Ectodermal cell (in vitro differentiated cells): Measurements from ENCODE around the gene ADARB2.
"Not testable (repeated sequence)": the region's sequence is repeated elsewhere in the genome, so short reads cannot be mapped to it uniquely, and the experiment has no call there.

Experiments
- H3K27ac ChIP-seq: 2 replicates; pipeline ENCODE4 v1.7.0; 2013; ENCODE audit warnings: mild to moderate bottlenecking, low read depth, low read length; ENCODE audit not compliant: insufficient read depth, poor library complexity, severe bottlenecking
- H3K27me3 ChIP-seq: 2 replicates; pipeline ENCODE4 v1.7.0; 2013; ENCODE audit warnings: mild to moderate bottlenecking, low read length; ENCODE audit not compliant: insufficient read depth, control insufficient read depth, poor library complexity, severe bottlenecking
- H3K36me3 ChIP-seq: one replicate; pipeline ENCODE4 v1.7.0; 2013; ENCODE audit warnings: low read length; ENCODE audit not compliant: control insufficient read depth, insufficient read depth
- H3K4me1 ChIP-seq: one replicate; pipeline ENCODE4 v1.7.0; 2013; ENCODE audit warnings: low read length; ENCODE audit not compliant: control insufficient read depth, insufficient read depth
- H3K4me3 ChIP-seq: 2 replicates; pipeline ENCODE4 v1.7.0; 2013; ENCODE audit warnings: low read depth, low read length, control low read depth; ENCODE audit not compliant: insufficient read depth
- H3K9me3 ChIP-seq: 2 replicates; pipeline ENCODE4 v1.7.0; 2013; ENCODE audit warnings: mild to moderate bottlenecking, low read length, moderate library complexity; ENCODE audit not compliant: control insufficient read depth
- WGBS, 2 experiments: methylation state at CpG; one replicate each; pipeline ENCODE4 v1.1.7; 2013; ENCODE audit warnings: missing lambda C conversion rate in 2 of 2; 5-methylcytosine and 5-hydroxymethylcytosine counted together

The ADARB2 gene

DNA sequence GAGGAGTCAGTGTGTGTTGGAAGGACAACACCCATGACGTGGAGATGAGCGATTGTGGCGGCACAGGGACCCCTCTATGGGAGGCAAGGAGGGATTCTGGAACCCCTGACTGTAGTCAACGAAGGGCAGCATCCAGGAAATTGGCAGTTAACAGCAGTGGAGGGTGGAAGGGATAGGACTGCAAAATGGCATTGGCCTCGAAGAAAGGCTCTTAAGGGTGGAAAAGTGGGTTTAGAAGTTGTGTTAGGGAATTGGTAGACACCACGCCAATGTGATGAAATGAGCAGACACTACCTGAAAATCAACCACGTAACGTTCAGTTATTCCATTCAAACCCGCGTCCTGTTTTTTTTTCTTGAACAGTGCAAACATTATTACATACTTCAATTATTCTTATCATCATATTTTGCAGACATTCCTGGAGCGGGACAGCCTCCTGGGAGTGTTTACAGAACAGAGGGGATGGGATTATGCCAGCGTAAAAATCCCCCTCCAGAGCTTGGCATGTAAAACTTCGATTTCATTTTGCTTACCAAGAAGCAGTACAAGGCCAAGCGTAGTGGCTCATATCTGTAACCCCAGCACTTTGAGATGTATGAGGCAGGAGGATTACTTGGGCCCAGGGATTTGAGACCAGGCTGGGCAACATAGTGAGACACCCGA is 409.0 kb downstream of the ADARB2 start:
- Histone ChIP-seq H3K4me1 (no peaks in the 10 kb centered on the region), H3K9me3 (no peaks in the 10 kb centered on the region), H3K4me3 (no peak overlapping the region), H3K27ac (no peak overlapping the region), H3K27me3 (no peaks in the 10 kb centered on the region), H3K36me3 (no peaks in the 10 kb centered on the region)
- WGBS, 2 experiments, result 92 to 96% methylated on average over 15 of the region's 15 CpGs

GRCh38 chr10:1327759-1328158 is 409.6 kb downstream of the ADARB2 start:
- no peak overlapping the region for H3K4me3 ChIP-seq

DNA sequence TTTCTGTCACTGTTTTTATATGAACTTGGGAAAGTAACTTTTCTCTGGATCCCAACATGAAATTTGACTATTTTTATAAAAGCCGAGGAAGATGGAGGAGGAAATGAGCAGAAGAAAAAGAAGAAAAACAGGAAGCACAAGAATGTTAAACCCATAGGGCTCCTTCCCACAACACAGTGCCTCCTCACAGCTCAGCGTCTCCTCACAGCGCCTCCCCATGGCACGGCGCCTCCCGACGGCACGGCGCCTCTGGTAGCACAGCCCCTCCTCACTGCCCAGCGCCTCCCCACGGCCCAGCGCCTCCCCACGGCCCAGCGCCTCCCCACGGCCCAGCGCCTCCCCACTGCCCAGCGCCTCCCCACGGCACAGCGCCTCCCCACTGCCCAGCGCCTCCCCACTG is 410.8 kb downstream of the ADARB2 start:
- 94 to 96% methylated on average over 11 to 14 of the region's 20 CpGs for WGBS, 2 experiments
- H3K9me3 ChIP-seq, H3K27me3 ChIP-seq, H3K4me3 ChIP-seq, H3K27ac ChIP-seq, H3K36me3 ChIP-seq, H3K4me1 ChIP-seq: not testable (repeated sequence)

More at GRCh38 chr10:1327759-1328158, 409.6 kb downstream of the ADARB2 start:
- Histone ChIP-seq H3K36me3 (no peaks in the 10 kb centered on the region), H3K27me3 (no peaks in the 10 kb centered on the region), H3K27ac (no peak overlapping the region), H3K4me1 (no peaks in the 10 kb centered on the region), H3K9me3 (no peaks in the 10 kb centered on the region)
- 81 to 84% methylated on average over 15 of the region's 15 CpGs for WGBS, 2 experiments

DNA sequence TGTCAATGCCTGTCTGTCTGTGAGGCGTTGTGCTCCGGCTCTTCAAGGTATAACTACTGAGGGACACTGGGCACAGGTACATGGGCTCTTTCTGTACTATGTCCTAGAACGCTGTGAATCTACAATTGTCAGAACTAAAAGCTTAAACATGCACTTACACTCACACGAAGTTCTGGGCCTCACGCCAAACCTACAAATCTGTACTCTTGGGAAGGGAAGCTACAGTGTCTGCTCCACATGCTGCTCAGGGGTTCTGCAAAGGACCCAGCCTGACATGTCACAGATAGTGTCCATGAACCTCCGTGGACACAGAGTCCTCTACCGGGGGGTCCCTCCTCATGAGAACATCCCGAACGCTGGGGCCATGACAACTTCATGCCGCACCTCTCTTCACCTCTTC is 412.4 kb downstream of the ADARB2 start:
- no peaks in the 10 kb centered on the region for H3K9me3 ChIP-seq
- H3K4me3 ChIP-seq, result no peak overlapping the region
- H3K27me3 ChIP-seq, result no peaks in the 10 kb centered on the region
- H3K27ac ChIP-seq, result no peak overlapping the region
- 95 to 96% methylated on average over 10 of the region's 10 CpGs for WGBS, 2 experiments
- H3K36me3 ChIP-seq, result no peaks in the 10 kb centered on the region
- no peaks in the 10 kb centered on the region for H3K4me1 ChIP-seq

- Histone ChIP-seq H3K9me3 (no peaks in the 10 kb centered on the region), H3K4me3 (no peak overlapping the region), H3K27ac (no peak overlapping the region), H3K36me3 (no peaks in the 10 kb centered on the region), H3K27me3 (no peaks in the 10 kb centered on the region), H3K4me1 (no peaks in the 10 kb centered on the region)
- WGBS, 2 experiments, result 90 to 95% methylated on average over 5 to 6 of the region's 6 CpGs
These were observed 413.4 kb downstream of the ADARB2 start for GRCh38 chr10:1323951-1324350.

- Histone ChIP-seq H3K4me1 (peaks cover 4% of the 10 kb centered on the region), H3K4me3 (no peak overlapping the region), H3K27ac (no peak overlapping the region), H3K9me3 (no peaks in the 10 kb centered on the region), H3K36me3 (no peaks in the 10 kb centered on the region), H3K27me3 (no peaks in the 10 kb centered on the region)
- WGBS, 2 experiments, result 91 to 95% methylated on average over 3 of the region's 3 CpGs
These were observed 416.5 kb downstream of the ADARB2 start for GRCh38 chr10:1320739-1321320.

DNA sequence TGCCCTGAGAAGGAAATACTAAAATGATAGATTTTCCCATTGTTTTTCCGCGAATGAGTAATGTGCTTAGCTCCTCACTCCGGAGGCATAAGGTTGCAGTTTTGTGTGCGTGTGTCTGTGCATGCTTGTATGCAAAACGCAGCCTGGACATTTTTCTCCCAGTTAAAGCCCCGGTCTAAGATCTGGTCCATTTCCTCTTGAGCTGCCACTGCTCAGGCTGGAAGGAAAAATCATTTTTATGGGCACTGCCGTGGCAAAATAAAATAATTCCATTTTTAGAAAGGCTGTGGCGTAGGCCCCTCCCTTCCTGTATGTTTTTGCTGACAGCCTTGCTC is 420.5 kb downstream of the ADARB2 start:
- no peak overlapping the region for H3K4me3 ChIP-seq
- H3K9me3 ChIP-seq, result no peaks in the 10 kb centered on the region
- H3K36me3 ChIP-seq, result no peaks in the 10 kb centered on the region
- no peak overlapping the region for H3K27ac ChIP-seq
- H3K27me3 ChIP-seq, result no peaks in the 10 kb centered on the region
- H3K4me1 ChIP-seq, result peaks cover 4% of the 10 kb centered on the region
- 91 to 94% methylated on average over 8 of the region's 8 CpGs for WGBS, 2 experiments

DNA sequence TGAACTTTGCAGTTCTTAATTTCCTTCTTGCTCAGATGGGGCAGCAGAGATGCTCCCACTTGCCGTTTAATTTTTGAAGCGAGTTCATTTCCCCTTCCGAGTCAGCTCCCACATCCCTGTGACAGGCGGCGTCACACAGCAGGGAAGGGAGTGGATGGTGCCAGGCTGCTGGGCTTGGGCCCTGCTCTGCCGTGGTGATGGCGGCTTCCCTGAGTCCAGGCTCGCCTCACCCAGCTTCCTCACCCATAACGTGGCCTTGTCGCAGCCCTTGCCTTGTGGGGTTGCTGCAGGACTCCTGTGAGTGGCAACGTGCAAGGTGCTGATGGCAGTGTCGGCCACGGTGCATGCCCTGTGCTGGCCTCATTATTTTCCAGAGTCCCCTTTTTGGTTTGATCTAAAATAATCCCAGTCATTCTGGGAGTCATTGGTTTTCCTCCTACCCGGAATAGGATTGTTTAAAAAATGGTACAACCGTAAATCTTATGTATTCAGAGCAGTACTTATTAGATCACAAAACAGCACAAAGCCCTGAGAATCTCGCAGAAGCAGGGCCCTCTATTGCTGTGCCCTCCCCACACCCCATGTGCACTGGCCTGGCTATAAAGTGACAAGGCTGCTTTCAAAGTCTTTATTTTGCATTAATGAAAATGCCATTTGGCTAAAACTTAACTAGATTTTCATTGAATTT is 421.1 kb downstream of the ADARB2 start:
- 85% methylated on average over 16 of the region's 16 CpGs for WGBS, 2 experiments
- no peak overlapping the region for H3K27ac ChIP-seq
- H3K27me3 ChIP-seq, result no peaks in the 10 kb centered on the region
- no peaks in the 10 kb centered on the region for H3K36me3 ChIP-seq
- H3K4me1 ChIP-seq, result peaks cover 4% of the 10 kb centered on the region
- H3K9me3 ChIP-seq, result no peaks in the 10 kb centered on the region
- no peak overlapping the region for H3K4me3 ChIP-seq

DNA sequence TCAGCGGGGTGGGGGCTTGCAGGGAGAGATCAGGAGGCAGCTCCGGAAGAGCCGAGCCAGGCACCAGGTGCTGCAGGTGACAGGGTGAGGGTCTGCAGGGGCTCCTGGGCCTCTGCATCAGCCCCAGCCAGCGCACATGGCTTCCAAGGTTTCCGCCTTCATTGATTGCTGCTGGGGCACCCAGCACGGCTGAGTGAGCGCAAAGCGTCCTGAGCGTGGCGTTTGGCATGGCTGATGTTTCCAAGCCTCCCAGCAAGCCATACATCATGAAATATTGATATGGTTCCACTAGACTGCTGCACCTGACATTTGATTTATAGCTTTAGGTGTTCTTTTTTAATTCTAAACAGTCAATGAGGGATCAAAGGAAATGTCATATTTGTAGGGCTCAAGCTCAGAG is 422.1 kb downstream of the ADARB2 start:
- Histone ChIP-seq H3K27me3 (no peaks in the 10 kb centered on the region), H3K36me3 (no peaks in the 10 kb centered on the region), H3K27ac (no peak overlapping the region), H3K9me3 (no peaks in the 10 kb centered on the region), H3K4me1 (peaks cover 4% of the 10 kb centered on the region), H3K4me3 (no peak overlapping the region)
- WGBS, 2 experiments, result 92 to 95% methylated on average over 10 of the region's 10 CpGs

- H3K4me3 ChIP-seq, result no peak overlapping the region
- H3K9me3 ChIP-seq, result no peaks in the 10 kb centered on the region
- WGBS, 2 experiments, result 87 to 91% methylated on average over 4 to 7 of the region's 7 CpGs
- H3K36me3 ChIP-seq, result no peaks in the 10 kb centered on the region
- H3K27ac ChIP-seq, result no peak overlapping the region
- peaks cover 4% of the 10 kb centered on the region for H3K4me1 ChIP-seq
- H3K27me3 ChIP-seq, result no peaks in the 10 kb centered on the region
These were observed 425.6 kb downstream of the ADARB2 start for GRCh38 chr10:1311726-1312125.
